CD4-positive, alpha-beta T cell treated with Interleukin-1 beta for 1 hour (primary cell): ENCODE results near the gene ACSM4.

Experiments used
- DNase-seq, 2 donors: peaks; one replicate each; pipeline ENCODE4 v3.0.0-alpha.2; 2020 to 2022

ACSM4 gene

DNA sequence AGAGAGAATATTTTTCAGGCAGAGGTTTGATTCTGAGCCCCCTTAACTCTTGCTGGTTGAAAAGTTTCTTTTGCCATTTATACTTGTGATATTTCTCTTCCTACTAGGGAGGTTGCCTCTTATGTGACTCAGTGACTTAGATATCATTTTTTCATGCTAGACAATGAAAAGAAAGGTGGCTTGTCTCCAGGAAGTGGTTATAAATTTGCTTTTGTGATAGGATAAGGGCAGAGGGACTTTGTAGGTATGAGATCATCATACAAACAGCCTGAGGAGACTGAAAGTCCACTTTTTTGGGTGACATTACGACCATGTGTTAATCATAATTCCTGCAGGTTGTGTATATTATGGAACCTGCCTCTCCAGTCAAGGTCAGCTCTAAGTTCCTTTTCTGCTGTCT, 35.8 kb downstream of the ACSM4 start:
- DNase-seq, result no peak

DNA sequence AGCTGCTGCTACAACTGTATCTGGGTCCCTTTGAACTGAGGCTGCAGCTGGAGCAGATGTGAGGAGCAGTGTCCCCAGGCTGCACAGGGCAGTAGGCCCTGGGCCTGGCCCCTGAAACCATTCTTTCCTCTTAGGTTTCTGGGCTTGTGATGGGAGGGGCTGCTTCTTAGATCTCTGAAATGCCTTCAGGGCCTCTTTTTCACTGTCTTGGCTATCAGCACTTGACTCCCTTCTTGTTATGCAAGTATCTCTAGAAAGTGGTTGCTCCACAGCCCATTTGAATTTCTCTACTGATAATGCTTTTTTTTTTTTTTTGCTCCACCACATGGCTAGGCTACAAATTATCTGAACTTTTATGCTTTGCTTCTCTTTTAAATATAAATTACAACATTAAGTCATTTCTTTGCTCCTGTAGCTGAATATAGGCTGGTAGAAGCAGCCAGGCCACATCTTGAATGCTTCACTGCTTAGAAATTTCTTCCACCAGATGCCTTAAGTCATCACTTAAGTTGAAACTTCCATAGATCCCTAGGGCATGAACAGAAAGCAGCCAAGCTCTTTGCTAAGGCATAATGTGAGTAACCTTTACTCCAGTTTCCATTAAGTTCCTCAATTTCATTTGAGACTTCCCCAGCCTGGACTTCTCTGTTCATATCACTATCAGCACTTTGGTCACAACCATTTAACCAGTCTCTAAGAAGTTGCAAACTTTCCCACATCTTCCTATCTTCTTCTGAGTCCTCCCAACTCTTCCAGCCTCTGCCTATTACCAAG, 41.1 kb downstream of the ACSM4 start:
- no peak for DNase-seq

- peak in 1 of 2 donors; percentile 2 for DNase-seq
Observed at GRCh38 chr12:7346551-7347225, 42.8 kb downstream of the ACSM4 start.

DNA sequence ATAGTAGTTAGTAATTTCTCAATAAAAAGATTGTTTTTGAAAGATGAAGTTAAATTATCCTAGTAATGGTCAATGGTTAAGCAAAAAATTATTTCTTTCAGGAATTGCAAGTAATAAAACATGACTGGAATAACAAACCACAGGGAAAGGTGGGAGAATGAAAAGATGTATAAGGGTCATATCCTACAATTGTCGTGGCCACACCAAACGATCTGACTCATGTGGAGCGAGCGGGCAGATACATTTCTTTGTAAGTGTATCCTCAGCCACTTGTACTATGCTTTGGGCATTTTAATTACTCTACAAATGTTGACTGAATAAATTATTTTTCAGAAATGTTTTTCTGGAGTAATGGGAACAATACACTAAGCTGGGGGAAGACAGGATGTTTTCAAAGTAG, 45.5 kb downstream of the ACSM4 start:
- no peak for DNase-seq

- DNase-seq, result no peak
Observed at GRCh38 chr12:7351177-7351576, 47.3 kb downstream of the ACSM4 start.

GRCh38 chr12:7352661-7353060, 48.8 kb downstream of the ACSM4 start:
- DNase-seq, result no peak

GRCh38 chr12:7354529-7354928, 50.7 kb downstream of the ACSM4 start:
- no peak for DNase-seq

DNA sequence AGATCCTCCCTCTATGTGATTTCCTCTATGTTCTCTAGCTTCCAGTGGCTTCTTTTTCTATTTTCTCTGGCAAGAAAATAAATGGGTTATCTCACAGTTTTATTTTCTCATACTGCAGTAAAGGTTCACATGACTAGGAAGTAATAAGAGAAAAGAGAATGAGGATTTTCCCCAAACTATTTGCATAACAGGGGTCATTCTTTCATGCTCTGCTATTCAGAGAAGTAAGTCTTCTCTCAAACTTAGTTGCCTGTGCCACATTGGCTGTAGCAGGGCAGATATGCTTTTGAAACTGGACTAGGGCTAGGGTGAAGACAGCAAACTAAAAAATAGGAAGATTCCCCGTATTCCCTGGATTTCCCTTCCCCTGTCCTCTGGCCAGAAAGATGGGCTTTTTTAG, 57.4 kb downstream of the ACSM4 start:
- no peak for DNase-seq

DNA sequence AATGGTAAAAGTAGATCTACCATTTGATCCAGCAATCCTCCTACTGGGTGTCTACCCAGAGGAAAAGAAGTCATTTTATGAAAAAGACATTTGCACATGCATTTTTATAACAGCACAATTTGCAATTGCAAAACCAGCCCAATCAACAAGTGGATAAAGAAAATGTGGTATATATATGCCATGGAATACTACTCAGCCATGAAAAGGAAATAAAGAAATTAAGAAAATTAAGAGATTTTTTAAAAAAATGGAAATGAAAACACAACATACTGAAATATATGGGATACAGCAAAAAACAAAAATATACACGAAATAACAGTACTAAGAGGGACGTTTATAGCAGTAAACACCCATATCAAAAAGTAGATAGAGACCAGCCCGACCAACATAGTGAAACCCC, 58.9 kb downstream of the ACSM4 start:
- no peak for DNase-seq

GRCh38 chr12:7369274-7369729, 65.4 kb downstream of the ACSM4 start:
- DNase-seq, result no peak

GRCh38 chr12:7373226-7373625, 69.4 kb downstream of the ACSM4 start:
- DNase-seq, result no peak

DNA sequence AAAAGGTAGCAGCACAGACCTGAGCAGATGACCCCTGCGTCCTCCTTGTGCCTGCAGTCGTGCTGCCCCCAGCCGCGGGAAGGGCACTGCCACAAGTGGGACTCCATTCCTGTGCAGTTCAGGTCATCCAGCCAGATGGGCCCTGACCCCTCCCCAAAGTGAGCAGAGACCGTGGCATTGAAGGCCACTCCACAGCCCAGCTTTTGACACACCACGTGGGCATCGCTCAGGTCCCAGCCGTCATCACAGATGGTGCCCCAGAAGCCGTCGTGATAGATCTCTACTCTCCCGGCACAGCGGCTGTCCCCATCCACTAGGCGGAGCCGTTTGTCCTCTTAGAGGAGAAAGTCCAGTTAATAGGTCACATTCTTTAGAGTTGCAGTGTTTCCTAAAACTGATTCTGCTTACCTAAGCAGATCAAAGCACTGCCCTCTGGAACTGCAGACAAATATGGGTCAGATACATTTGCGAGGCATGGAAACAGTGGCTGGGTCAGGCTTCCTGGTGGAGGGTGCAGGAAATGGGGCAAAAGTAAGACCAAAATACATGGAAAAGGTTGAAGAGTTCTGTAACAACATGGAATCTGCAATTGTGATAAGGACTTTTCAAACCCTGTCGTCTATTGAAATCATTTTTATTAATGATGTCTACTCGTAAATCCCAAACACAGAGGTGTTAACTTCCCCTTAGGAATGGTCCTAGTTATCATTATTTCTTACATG, 70.7 kb downstream of the ACSM4 start:
- peak in 1 of 2 donors; percentile 4 for DNase-seq

DNA sequence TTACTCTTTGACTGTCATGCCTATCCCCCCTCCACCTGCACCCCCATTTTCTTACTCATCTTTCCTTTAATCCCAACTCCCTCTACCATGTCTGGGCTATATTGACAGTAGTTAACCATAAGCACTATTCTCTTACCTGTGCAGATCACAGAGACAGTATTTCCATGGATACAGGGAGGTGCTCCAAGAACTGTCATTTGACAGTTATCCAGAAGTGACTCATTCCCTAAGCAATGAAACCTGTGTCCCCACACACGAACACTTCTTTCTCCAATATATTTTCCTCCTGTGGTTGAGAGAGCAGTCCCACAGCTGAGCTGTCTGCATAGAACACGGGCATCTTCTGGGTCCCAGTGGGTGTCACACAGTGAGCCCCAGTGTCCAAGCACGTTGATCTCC, 71.3 kb downstream of the ACSM4 start:
- DNase-seq, result no peak

DNA sequence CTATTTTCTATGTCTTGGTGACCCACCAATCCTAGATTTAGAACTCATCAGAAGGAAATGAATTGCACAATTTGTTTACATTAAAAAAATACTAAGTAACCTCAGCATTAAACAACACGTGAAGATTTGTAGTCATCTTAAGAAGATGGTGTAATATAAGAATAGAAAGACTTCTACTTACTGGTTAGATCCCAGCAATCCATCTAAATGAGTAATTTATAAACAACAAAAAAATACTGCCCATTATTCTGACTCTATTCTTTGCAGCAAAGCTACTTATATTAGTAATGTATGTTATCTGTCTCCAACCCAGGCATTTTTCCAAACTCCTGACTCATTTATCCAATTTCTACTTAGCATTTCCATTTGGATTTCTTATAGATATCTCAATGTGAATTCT, 72.3 kb downstream of the ACSM4 start:
- no peak for DNase-seq
